NCI-H1417 treated with DMSO at 0.1 percent for 48 hours (cell line): ENCODE results near the gene SAMHD1.
"Not testable (repeated sequence)": the region's sequence is repeated elsewhere in the genome, so short reads cannot be mapped to it uniquely, and the experiment has no call there.

Experiments
- DNase-seq: peaks from one replicate; lab custom pipeline; 2025; lab: John Stamatoyannopoulos, UW

Gene SAMHD1

DNA sequence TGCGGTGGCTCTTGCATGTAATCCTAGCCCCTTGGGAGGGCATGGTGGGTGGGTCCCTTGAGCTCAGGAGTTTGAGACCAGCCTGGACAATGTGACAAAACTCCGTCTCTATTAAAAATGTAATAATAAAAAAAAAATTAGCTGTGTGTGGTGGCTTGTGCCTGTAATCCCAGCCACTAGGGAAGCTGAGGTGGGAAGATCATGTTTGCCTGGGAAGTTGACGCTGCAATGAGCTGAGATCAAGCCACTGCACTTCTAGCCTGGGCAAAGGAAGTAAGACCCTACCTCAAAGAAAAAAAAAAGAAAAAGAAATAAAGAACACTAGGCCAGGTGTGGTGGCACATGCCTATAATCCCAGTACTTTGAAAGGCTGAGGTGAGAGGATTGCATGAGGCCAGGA is 4.5 kb upstream of the SAMHD1 start:
- DNase-seq: no peak

DNA sequence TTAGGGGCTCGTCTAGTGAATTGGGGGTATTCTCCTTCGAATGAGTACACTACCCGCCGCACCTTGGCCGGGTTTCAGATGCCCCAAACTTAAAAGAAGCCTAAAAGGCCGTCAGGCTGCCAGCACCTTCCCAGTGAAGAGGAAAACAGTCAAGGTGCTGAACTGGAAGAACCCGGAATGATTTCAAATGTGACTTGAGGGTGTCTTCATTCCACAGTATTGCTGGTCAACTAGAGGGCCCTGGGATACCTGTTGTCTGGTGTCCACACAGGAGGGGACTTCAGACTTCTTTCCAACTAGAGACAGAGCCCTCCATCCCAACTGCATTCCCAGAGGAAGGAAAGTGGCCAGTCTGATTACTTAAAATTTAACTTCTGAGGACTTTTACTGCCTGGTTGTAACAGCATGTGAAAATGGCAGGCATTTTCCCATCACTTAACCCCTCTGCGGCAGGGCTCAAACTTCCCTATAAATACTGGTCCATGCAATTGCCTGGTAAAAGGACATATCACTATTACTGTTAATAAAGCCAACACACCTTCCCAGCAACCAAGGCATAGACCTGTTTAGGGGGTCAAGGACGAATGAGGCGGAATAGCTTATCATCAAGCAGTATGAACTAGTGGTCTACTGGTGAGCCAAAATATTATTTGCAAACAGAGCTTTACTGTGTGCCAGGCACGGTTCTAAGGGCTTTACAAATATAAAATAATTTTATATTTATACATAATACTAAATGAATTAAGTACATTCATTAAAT is 651 bp upstream of the SAMHD1 start:
- DNase-seq: no peak

DNA sequence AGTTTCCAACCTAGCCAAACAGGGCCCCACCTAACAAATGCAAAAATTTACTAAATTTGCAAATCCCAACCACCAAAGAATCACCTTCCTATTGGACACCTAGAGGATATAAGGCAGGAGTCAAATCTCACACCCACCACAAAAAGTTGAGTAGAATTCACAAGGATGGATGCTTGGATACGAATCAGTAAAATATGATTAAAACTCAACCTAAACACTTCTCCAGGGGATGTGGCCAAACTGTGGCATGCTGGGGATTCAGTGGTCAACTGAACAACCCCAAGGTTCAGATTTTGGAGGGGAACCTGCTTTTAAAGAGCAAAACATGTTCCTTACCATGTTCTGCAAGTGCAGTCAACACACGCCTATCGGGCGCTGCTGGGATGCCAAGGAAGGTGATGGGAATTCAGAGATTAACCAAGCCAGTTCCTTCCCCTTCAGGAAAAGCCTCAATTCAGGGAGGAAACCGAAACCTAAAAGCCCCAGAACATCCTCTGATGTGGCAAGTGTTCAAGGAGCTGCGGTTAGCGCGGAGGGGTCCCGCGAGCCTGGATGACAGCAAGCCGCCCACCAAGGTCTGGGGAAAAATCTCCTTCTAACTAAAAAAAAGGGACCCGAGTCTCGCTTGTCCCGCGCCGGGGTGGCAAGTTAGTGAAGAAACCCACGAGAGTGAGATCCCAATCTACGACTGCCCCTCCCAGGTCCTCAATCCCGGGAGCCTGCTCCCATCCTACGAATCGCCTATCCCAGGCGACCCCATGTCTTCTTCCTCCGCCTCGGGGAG is 902 bp downstream of the SAMHD1 start:
- no peak for DNase-seq

DNA sequence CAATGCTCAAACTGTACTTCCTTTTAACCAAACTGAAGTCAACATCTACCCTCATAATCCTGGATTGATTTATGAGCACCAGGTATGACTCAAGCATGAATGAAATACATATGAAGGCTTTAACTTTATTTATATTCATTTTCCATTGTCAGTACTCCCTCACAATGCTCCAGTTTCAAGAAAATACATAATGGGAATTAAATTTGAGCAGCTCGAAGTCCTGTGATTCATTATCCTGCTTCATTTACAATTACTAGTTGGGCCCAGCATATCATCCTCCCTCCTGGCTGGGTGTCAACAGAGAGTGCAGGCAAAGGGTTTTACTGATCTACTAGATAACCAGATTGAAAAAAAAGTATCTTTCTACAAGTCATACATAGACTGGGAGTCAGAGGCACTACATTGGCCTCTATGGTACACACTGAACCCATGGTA is 10.1 kb downstream of the SAMHD1 start:
- DNase-seq: no peak

DNA sequence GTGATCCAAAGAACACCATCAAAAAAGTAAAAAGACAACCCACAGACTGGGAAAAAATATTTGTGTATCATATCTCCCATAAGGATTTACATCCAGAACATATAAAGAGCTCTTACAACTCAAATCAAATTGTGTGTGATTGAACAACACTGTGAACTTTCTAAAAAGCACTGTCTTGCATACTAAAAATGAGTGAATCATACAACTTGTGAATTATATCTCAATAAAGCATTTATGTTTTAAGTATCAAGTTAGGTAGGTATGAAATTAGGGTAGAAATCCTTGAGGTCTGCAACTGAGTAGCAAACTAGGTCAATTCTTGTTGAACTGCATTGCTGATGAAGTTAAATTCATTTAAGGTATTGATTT is 14.1 kb downstream of the SAMHD1 start:
- no peak for DNase-seq

DNA sequence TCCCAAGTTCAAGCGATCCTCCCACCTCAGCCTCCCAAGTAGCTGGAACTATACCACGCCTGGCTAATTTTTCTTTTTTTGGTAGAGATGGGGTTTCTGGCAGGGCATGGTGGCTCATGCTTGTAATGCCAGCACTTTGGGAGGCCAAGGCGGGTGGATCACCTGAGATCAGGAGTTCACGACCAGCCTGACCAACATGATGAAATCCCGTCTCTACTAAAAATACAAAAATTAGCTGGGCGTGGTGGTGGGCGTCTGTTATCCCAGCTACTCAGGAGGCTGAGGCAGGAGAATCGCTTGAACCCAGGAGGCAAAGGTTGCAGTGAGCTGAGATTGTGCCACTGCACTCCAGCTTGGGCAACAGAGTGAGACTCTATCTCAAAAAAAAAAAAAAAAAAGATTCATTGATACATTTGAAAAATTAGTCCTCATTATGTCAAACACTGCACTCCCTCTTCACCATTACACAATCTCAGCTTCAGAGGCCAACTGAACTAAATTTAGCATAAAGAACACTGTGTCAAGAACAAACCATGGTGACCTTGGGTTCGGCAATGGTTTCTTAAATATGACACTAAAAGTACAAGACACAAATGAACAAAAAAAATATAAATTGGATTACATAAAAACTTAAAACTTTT is 14.6 kb downstream of the SAMHD1 start:
- DNase-seq: not testable (repeated sequence)

DNA sequence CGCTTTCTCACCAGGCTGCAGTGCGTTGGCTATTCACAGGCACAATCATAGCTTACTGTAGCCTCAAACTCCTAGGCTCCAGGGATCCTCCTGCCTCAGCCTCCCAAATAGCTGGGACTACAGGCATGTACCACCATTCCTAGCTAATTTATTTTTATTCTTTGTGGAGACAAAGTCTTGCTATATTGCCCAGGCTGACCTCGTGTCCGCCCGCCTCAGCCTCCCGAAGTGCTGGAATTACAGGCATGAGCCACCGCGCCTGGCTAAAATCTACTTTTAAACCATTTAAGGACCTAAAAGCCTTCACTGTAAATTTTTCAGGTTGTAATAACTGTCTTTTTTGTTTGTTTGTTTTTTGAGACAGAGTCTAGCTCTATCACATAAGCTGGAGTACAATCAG is 15.2 kb downstream of the SAMHD1 start:
- DNase-seq: no peak

DNA sequence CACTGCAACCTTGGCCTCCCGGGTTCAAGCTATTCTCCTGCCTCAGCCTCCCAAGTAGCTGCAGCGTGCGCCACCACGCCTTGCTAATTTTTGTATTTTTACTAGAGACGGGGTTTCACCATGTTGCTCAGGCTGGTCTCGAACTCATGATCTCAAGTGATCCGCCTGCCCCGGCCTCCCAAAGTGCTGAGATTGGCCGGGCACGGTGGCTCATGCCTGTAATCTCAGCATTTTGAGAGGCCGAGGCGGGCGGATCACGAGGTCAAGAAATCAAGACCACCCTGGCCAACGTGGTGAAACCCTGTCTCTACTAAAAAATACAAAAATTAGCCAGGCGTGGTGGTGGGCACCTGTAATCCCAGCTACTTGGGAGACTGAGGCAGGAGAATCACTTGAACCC is 17.9 kb downstream of the SAMHD1 start:
- DNase-seq: not testable (repeated sequence)

DNA sequence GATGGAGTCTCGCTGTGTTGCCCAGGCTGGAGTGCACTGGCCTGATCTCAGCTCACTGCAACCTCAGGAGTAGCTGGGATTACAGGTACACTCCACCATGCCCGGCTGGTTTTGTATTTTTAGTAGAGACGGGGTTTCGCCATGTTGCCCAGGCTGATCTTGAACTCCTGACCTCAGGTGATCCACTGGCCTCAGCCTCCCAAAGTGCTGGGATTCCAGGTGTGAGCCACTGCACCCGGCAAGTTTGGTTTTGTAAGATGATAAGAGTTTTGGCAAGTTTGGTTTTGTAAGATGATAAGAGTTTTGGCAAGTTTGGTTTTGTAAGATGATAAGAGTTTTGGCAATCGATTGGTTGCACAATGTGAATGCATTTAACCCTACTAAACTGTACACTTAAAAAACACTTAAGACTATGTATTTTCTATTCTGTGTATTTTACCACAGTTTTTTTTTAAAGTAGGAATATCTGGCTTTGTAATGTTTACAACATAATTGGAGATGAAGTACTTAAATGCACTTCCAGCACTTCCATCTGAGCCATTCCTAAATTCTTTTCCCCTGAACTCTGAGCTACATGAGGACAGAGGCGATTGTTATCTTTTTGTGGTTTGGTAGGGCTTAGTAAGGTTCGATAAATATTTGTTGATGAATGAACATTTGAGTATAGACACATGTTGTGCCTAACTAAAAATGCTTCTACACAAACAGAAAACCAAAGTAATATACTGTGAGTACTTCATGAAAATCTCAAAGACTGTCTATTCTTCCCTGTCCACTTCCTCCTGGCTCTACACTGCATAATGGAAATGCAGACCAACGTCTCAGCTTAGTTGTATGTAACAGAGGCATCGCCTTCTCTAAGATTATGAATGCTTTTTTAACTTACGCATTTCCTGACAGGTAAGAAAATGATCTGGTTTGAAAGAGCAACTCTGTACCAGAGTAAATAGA is 18.8 kb downstream of the SAMHD1 start:
- DNase-seq: no peak

DNA sequence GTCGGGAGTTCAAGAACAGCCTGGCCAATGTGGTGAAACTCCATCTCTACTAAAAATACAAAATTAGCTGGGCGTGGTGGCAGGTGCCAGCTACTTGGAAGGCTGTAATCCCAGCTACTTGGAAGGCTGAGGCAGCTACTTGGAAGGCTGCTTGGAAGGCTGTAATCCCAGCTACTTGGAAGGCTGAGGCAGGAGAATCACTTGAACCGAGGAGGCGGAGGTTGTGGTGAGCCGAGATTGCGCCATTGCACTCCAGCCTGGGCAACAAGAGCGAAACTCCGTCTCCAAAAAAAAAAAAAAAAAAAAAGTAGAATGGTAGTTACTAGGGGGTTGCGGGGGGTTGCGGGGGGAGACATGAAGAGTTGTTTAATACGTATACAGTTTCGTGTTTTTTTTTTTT is 19.4 kb downstream of the SAMHD1 start:
- DNase-seq: not testable (repeated sequence)

DNA sequence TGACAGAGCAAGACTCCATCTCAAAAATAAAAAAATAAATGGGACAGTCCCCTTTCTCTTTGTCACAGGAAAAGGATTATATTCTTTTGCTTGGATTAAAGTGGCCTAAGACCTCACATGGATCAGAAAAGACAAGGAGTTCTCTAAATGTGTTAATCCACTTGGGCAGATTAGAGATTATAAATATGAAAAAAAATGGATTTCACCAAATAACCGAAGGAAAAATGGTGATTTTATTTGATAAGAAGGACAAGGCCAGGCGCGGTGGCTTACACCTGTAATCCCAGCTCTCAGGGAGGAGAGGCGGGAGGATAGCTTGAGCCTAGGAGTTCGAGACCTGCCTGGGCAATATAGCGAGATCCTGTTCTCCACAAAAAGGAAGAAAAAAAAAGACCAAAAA is 21.8 kb downstream of the SAMHD1 start:
- DNase-seq: no peak

DNA sequence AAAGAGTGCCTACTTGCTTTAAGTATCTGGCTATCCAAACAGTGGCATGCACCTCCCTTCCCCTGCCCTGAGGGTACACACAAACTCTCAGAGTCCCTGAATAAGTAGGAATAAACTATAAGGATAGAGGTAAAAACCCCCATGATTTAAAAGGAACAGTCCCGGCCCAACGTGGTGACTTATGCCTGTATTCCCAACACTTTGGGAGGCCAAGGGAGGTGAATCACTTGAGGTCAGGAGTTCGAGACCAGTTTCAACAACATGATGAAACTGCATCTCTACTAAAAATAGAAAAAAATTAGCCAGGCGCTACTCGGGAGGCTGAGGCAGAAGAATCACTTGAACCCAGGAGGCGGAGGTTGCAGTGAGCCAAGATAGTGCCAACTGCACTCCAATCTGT is 22.2 kb downstream of the SAMHD1 start:
- no peak for DNase-seq

DNA sequence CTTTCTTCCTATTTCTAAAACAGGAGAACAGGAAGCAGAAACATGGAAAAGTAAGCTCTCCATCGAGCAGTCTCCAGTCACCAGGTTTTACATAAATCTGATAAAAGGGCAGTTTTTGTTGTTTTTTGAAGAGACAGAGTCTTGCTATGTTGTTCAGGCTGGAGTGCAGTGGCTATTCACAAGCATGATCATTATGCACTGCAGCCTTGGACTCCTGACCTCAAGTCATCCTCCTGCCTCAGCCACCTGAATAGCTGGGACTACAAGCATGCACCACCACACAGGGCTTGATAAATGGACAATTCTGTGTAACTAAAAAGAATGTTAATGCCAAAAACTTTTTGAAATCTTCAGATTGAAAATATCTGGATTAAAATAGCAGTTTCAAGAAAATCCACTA is 23.8 kb downstream of the SAMHD1 start:
- DNase-seq: no peak

DNA sequence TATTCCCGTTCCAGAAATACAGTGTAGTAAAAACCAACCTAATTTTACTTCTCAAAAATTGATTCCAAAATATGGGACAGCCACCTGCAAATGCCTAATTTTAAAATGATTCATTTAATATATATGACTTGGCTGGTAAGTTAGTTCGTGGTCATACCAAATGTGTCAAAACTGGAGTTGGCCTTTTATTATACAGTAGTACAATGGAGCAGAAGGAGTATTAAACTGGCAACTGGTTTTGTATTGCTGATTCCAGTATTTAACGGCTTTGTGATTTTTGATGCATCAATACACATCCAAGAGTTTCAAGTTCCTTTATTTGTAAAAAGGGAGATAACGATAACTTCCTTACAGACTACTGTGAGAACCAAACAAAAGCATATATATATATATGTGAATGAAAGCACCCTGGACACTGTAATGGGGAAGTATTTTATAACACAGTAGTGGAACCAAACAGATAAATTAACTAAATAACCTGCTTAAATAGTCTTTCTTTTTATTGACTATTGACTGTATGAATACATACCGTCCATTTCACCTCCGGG is 24.8 kb downstream of the SAMHD1 start:
- DNase-seq: no peak

DNA sequence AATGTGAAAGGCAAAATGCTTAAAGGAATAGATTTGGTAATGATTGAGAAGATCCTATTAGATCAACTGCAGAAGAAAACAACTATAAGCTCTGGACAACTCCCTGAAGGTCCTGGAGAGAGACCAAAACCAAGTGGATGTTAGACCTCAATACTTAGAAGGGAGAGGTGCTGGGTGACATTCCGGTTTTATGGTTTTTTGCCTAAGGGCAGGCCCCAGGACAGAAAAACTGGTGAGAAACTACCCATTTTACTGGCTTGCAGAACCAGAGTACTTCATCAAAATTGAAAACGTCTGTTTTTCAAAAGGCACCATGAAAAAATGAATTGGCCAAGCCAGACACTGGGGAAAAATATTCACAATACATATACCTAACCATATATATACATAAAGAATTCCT is 26.3 kb downstream of the SAMHD1 start:
- DNase-seq: no peak

DNA sequence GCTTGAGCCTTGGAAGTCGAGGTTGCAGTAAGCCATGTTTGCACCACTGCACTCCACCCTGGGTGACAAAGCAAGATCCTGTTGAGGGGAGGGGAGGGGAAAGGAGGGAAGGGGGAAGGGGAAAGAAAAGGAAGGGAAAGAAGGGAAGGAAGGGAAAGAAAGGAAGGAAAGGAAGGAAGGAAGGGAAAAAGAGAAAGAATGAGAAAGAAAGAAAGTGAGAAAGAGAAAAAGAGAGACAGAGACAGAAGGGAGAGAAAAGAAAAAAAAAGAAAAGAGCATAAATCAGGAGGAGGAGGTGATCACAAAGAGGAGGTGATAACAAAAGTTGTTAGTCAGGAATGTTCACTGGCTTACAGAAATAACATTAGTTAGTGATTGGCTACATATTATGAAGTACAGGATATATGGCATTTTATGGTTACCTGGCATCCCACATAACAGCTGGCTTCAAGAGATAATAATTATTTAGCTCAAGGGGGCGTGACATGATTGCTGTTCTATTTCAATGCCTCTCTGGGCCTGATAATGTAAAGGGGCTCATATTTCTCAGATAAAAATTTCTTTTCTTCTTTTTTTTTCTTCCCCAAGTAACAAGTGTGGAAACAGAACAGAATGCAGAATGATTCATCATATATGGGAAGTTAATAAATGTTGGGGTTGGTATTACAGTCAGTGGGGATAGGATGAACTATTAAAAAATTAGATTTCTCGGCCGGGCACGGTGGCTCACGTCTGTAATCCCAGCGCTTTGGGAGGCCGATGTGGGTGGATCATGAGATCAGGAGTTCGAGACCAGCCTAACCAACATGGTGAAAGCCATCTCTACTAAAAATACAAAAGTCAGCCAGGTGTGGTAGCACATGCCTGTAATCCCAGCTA is 27.1 kb downstream of the SAMHD1 start:
- DNase-seq: no peak

DNA sequence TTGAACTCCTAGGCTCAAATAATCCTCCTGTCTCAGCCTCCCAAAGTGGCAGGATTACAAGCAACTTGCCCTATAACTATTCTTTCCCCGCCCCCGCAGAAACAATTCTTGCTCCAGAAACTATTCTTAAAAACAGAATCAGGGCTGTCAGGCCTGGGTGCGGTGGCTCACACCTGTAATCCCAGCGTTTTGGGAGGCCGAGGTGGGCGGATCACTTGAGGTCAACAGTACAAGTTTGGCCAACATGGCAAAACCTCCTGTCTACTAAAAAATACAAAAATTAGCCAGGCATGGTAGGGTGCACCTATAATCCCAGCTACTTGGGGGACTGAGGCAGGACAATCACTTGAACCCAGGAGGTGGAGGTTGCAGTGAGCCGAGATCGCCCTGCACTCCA is 31.2 kb downstream of the SAMHD1 start:
- no peak for DNase-seq

DNA sequence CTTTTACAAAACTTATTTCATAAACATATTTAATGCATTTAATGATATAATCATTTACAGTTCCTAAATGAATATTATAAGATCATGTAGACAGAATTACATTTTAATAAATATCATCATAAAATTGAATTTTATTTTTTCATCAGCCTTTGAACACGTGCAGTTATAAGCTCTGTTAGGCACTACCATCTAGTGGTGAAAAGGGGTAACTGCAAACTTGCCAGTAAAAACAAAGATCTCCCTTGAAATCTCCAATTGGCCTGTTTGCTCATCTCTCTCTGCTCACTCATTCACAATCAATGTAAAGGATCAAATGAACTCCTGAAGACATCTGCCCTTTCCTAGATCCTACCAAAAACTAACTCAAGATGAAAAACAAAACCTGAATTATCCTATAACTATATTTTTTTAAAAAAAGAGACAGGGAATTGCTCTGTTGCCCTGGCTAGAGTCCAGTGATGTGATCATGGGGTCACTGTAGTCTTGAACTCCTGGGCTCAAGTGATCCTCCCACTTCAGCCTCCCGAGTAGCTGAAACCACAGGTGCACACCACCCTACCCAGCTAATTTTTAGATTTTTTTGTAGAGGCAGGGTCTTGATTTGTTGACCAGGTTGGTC is 31.7 kb downstream of the SAMHD1 start:
- DNase-seq: no peak

DNA sequence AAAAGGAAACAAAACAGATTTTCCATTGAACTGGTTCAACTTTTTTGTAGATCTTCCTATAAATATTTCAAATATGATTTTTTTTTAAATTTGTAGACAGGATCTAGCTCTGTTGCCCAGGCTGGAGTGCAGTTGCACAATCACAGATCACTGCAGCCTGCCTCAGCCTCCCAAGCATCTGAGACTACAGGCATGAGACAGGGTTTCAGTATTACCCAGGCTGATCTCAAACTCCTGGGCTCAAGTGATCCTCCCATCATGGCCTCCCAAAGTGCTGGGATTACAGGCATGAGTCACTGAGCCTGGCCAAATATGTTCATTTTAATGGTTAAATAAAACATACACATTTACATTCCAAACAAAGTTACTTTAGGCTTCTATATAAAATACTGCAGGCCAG is 33.6 kb downstream of the SAMHD1 start:
- DNase-seq: no peak

DNA sequence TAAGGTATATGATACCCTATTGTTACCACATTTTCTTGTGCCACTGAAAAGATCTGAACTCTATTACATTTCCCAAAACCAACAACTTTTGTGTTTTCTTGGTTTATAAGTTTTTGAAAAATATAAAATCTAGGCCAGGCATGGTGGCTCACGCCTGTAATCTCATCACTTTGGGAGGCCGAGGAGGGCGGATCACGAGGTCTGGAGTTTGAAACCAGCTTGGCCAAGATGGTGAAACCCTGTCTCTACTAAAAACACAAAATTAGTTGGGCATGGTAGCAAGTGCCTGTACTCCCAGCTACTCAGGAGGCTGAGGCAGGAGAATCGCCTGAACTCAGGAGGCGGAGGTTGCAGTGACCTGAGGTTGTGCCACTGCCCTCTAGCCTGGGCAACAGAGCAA is 34.3 kb downstream of the SAMHD1 start:
- no peak for DNase-seq
